Suppressor macrophage treated with lipopolysaccharide for 1 hour (primary cell): ENCODE results near the gene CBFB.

Experiments used
- DNase-seq, 3 donors: peaks; one replicate each; pipeline ENCODE4 v3.0.0-alpha.2; 2020 to 2022

The CBFB gene

DNA sequence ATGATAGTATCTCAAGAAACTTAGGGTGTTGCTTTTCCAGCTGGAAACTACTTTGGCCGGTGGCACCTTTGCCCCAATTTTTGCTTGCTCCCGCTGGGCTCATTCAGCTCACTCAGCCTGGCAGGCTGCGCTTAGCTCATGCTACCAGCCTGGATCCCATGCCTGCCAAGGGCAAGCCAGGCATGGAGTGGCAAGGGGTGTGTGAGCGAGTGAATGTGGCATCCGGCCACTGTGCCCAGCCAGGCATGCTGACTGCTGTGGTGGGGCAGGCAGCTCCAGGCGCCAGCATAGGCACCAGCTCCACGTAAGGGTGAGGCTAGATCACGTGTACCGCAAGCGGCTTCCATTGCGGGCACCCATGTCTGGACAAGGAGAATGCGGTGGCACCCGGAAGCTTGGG lies 112.4 kb downstream of the CBFB start:
- DNase-seq, result no peak

DNA sequence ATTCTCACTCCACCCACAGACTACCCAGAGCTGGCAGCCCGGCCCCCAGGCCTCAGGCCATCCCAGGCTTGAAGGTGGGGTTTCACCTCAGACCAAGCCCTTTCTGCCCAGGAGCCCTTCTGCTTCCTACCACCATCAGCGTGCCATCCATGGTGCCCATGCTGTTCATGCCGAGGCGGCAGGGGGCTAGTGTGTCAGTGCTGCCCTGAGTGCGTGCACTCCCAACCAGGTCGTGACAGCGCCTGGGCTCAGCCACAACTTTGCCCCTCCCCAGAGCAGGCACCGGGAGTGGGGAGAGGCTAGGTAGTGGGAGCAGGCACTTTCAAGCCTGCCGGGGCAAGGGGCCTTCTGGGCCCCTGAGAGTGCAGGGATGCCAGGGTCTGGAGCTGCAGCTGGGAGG lies 113.4 kb downstream of the CBFB start:
- DNase-seq, result no peak

DNA sequence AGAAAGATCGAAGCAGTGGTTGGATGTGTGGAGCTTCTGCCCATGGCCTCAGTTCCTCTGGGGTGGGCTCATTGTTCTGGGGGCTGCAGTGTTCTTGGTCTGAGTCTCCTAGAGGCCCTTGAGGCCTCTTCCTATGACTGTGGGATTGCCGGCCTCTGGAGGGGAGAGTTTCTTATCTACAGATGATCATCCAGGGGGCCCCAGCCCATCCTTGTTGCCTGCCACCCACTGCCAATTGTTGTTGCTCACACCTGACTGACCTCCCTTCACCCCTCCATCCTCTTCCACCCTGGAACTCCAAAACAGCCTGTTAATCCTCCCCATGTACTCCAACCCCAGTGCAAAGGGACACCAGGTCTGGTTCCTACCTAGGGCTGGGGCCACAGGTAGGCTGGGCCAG lies 116.0 kb downstream of the CBFB start:
- no peak for DNase-seq

DNA sequence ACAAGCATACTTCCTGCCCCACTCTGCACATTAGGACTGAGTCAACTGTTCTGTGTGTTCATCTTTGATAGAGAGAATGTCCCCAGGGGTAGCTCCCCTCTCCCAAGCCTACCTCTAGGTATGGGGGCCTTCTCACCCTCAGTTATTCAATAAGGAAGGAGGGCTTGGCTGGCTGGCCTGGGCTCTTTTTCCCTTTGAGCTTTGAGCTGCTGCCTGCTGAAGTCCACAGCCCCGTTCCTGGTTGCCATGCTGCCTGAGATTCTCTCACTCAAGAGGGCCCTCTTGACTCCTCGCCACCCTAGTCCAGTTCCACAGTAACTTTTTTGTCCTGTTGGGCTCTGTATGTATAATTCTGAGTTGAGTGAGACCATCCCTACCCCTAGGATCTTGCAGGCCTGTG lies 116.8 kb downstream of the CBFB start:
- DNase-seq, result no peak

DNA sequence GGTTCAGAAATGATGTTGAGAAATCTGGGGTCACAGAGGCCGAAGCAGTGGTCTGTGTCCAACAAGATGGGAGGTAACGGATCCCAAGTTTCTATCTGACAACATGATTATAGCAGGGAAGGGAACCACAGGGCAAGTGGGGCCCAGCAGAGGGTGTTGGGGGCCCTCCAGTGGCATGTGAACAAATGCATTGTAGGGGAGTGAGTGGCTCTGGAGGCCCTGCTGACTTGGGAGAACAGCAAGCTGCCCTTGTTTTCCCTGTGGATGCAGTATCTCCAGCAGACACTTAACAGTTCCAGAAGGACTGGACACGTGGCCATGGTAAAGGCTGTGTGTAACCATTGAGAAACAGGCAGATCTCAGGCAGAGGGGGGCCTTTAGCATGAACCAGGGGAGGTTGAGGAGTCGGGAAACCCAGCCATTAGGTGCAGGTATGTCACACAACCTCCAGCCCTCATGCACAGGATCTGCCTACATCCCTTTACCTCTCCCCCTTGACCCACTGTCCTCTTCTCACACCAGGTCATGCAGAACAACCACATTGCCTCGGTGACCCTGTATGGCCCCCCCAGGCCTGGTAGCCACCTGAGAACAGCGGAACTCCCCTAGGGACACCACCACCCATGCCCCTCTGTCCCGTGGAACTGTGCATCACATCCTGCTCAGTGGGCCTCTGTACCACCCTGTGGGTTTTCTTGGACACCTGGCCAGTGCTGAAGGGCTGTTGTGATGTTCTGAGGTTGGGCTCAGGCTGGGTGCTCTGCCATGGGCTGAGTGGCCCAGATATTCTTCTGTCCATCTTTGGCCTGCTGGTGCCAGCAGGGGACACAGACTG lies 117.8 kb downstream of the CBFB start:
- no peak for DNase-seq

DNA sequence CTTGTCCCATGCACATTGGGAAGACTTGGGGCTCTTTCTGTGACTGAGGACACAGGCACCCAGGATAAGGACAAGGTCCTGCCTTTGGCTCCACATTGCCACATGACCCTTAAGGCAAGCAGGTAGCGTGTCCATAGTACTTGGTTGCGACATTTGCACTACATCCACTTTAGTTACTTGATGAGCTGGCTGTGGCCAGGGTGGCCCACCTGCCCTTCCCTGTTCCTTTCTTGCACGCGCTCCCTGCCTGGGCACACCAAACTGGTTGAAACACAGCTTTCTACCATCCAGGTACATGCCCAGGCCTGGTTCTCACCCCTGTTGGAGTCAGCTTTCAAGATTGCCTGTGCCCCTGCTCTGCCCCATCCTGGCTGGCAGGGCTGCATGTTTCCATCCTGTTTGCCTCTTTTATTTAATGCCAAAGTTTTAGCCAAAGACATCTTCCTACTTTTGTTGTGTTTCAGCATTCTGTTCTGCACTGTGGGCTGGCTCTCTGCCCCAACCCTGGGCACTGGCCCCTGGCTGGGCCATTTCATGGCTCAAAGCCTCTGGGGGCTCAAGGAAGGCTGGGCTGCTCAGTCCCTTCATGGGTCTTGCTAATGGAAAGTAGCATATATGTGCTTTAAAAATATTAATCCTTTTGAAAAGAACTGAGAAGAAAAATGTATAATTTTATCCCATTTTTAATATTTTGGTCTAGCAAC lies 118.6 kb downstream of the CBFB start:
- DNase-seq, result no peak

DNA sequence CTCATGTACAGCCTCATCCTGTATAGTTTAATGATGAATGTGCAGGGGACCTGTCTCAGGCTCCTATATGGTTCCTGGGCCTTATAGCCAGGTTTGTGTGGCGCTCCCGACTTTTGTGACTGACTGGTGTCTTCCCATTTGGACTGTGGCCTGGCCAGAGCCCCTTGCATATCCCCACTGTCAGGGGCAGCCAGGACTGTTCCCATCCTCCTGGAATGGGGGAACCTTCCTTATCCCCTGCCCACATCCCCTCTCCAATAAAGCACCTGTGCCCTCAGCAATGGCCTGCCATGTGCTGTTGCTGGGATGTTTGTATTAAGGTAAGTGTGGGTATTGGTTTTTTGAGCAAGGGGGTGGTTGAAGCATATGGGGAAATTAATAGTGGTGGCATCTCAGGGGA lies 119.3 kb downstream of the CBFB start:
- DNase-seq, result no peak

DNA sequence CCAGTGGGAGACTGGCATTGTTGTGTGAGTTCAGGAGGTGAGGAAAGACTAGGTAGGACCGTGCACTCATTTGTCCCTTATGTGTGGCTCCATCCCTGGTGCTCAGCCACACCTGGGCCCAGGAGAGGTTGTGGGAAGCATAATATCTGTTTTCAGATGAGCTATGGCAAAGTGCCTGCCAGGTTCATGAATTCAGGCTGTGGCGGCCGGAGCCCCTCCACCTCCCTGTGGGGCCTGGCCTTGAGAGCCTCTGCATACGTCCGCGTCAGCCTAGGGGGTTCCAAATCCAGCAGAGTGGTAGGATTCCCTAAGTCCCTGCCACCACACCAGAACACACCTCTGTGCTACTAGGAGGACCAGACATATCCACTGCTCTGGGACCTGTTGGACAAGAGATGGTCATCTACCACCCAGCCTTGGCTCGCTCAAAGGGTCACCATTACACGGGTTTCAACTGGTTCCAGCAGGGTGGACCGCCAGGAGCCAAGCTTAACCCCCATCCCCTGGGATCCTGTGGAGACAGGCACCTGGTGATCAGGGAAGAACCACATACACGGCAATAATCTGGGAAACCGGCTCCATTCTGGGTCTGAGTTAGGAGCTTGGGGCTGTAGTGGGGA lies 119.8 kb downstream of the CBFB start:
- no peak for DNase-seq

DNA sequence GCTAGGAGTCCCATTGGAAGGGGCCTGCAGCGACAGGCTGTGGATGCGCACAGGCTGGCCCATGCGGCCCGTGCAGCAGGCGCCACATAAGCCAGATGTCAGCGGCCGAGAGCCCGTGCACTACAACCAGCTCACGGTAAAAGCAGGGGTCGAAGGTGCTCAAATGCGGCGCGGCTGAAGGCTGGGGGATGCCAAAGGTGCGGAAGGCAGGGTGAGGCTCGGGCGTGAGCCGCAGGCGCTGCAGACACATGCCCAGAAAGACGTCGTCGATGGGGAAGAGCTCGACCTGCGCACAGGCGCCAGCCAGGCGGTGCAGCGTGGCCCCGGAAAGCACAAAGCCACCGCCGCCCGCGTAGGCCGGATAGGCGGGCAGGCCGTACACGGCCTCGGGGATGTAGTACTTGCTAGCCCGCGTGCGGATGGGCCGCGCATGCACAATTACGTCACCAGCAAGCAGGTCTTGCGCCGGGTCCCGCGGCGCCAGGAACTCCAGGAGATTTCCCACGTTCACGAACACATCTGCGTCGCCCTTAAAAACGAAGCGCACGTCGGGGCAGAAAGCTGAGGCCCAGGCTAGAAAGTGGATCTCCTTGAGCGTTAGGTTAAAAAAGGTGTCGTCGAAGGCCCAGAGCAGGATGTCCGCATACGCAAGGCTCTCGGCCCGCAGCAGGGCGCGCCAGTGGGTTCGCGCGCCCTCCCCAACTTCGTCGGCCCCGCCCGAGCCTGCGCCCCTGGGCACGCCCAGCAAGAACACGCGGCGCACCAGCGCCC lies 120.5 kb downstream of the CBFB start:
- DNase-seq, result no peak

DNA sequence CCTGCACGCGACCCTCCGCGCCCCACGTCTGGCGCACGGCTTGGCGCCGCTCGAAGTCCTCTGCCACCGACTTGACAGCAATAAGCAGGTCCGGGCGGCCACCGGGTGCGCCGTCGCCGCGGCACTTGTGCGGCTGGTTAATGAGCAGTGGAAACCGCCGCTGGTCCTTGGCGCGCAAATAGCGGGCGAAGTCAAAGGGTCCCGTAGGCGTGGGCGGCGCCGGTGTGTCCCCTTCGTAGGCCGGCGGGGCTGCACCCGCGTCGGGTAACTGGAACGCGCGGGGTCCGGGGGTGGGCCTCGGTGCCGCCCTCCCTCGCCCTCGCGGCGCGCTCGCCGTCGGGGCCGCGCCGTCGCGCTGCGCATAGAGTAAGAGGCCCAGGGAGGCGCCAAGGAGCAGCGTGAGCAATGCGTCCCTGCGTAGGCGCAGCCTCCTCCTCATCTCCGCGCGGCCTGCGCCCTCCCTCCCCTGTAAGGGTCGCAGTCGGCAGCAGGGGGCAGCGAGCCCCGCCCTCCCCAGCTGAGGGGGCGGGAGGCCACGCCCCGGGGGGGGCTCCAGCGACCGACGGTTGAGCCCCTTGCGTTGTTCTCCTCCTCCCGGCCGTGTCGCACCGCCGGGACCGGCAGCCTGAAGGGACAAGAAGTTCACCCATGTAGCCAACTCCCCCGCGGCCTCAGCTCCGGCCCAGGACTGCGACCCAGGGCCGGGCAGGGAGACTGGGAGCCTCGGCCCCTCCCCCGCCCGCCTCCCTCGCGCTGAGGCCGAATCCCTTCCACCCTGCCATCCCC lies 121.3 kb downstream of the CBFB start:
- DNase-seq, result peak; percentile 54 to 76 (median 57)
